HAP-1 (cell line): ENCODE data around the gene ZNF81.
"Not testable (repeated sequence)": the region's sequence is repeated elsewhere in the genome, so short reads cannot be mapped to it uniquely, and the experiment has no call there.

Experiments used
- DNase-seq, 2 experiments: peaks; one replicate each; pipeline ENCODE4 v3.0.0-alpha.2; 2016 to 2020; ENCODE audit warnings: low spot score in 2 of 2
- H3K27me3 ChIP-seq: fragments of 250-450 bp; sonication (Bioruptor Pico); 2 replicates; pipeline ENCODE4 v1.5.1; 2020; ENCODE audit warnings: low read depth, mild to moderate bottlenecking, moderate library complexity
- H3K36me3 ChIP-seq: fragments of 250-450 bp; sonication (Bioruptor Pico); replicated peaks from 2 replicates; pipeline ENCODE4 v1.5.1; 2020; ENCODE audit warnings: mild to moderate bottlenecking
- H3K4me1 ChIP-seq: fragments of 250-450 bp; sonication (Bioruptor Pico); 2 replicates; pipeline ENCODE4 v1.5.1; 2020; ENCODE audit warnings: mild to moderate bottlenecking
- H3K4me3 ChIP-seq: fragments of 250-450 bp; sonication (Bioruptor Pico); 2 replicates; pipeline ENCODE4 v1.5.1; 2020; ENCODE audit warnings: mild to moderate bottlenecking, moderate library complexity
- H3K9me3 ChIP-seq: fragments of 250-450 bp; sonication (Bioruptor Pico); 2 replicates; pipeline ENCODE4 v1.5.1; 2020; ENCODE audit warnings: mild to moderate bottlenecking, moderate library complexity
- in situ Hi-C: fragments of 300-500 bp; cut with MboI; formaldehyde crosslinking; loops from 3 replicates; pipeline ENCODE4 v1.14.3; 2020; ENCODE audit warnings: low sequenced_read_pairs, inconsistent platforms, mixed read lengths

ZNF81 gene

DNA sequence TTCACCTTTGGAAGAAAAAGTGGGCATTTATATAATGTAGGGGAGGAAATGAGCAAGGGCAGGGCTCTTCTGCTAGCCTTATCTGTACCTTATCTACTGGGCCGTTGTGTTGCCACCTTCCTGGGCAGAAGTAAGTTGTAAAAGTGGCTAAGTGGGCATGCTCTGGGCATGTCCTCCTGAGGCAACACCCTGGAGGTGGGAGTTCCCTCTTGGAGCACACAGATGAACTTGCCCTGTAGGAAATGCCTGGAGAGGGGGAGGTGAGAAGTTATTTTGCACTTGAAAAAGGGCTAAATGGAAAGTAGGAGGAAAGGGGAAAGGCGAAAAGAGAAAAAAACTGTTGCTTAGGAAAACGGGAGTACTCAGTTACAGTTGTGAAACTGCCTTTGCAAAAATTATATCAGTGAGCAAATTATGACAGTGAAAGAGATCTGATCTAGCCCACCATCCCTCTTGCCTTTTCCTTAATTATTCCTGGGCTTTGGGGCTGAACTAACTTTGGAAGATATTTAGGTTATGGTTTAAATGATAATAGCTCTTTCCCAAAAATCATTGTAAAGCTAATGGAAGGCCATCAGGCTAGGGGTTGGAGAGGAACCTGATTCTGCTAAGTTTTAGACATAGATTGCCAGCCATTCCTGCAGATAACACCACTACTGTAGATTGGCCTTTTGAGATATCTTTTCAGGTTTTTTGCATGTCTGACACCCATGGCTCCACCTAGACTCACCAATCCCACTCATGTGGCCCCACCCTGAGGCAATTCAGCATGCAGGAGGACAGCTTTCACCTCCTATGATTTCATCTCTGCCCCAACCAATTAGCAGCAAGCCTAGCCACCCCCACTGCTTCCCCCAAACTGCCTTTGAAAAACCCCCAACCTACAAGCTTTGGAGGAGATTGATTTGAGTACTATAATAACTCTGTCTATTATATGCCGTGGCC lies 20.5 kb upstream of the ZNF81 start:
- no peak overlapping the region for H3K4me3 ChIP-seq
- H3K9me3 ChIP-seq, result no peaks in the 10 kb centered on the region
- in situ Hi-C loops, result no loop called here
- no peaks in the 10 kb centered on the region for H3K36me3 ChIP-seq
- no peaks in the 10 kb centered on the region for H3K27me3 ChIP-seq
- no peak for DNase-seq
- no peaks in the 10 kb centered on the region for H3K4me1 ChIP-seq

DNA sequence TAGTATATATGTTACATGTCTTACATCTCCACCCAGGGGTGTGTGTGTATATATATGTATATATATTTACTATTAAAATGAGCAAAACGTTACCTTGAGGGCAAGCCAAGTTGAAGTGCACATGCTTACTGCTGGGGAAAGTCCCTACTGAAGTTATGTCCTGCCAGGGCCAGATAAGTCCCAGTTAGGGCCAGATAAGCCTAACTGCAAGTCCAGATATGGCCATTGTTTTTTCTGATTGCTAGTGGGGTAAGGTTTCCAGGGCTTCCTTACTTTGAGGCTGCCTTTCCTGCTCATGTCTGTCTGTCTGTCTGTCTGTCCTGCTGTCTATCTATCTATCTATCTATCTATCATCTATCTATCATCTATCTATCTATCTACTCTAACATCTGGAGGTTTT lies 19.3 kb upstream of the ZNF81 start:
- no peak for DNase-seq
- H3K4me3 ChIP-seq, result no peak overlapping the region
- no peaks in the 10 kb centered on the region for H3K27me3 ChIP-seq
- H3K36me3 ChIP-seq, result no peaks in the 10 kb centered on the region
- H3K4me1 ChIP-seq, result no peaks in the 10 kb centered on the region
- in situ Hi-C loops, result no loop called here
- no peaks in the 10 kb centered on the region for H3K9me3 ChIP-seq

DNA sequence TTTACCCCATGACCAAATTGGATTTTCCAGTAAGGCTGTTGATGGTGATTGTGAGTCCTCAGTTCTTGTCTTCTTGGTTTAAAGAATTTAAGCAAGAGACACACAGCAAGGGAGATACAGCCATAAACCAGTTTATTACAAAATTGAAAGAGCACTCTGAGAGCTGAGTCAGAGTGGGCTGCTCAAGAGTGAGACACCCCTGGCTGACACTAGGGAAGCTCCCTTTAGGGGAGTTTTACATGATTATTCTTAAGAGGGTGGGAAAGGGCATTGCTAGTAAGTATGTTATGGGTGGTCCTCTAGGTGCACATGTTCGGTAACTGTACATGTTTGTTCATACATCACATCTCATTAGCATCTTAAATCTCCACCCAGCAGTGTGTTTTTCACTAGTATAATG lies 18.8 kb upstream of the ZNF81 start:
- in situ Hi-C loops, result no loop called here

DNA sequence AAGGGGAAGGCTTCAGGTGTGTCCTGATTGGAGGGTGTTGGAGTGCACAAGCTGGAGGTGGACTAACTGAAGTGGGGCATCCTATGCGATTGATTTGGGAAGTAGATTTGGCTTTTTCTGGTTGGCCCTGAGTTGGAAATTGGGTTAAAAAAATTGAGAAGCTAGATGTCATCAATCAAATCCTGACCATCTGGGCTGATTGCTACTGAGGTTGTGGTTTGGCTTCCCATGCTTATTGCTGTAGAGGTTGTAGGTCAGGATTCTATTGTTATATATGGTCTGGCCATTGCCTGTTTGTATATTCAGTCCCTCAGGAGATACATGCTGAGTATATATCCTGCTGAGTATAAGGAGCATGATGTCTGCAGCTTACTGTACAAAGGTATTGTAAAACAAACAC lies 7.7 kb upstream of the ZNF81 start:
- Histone ChIP-seq H3K4me1 (no peaks in the 10 kb centered on the region), H3K36me3 (no peaks in the 10 kb centered on the region), H3K27me3 (no peaks in the 10 kb centered on the region), H3K9me3 (no peaks in the 10 kb centered on the region), H3K4me3 (no peak overlapping the region)
- in situ Hi-C loops, result loop anchor here (10.0 kb wide), 1 partner anchor 196 kb away; no protein-coding TSS in a partner anchor
- DNase-seq, result no peak

More for the DNA sequence above, 18.8 kb upstream of the ZNF81 start:
- no peaks in the 10 kb centered on the region for H3K4me1 ChIP-seq
- no peaks in the 10 kb centered on the region for H3K27me3 ChIP-seq
- no peaks in the 10 kb centered on the region for H3K9me3 ChIP-seq
- H3K4me3 ChIP-seq, result no peak overlapping the region
- no peaks in the 10 kb centered on the region for H3K36me3 ChIP-seq
- DNase-seq, result no peak

DNA sequence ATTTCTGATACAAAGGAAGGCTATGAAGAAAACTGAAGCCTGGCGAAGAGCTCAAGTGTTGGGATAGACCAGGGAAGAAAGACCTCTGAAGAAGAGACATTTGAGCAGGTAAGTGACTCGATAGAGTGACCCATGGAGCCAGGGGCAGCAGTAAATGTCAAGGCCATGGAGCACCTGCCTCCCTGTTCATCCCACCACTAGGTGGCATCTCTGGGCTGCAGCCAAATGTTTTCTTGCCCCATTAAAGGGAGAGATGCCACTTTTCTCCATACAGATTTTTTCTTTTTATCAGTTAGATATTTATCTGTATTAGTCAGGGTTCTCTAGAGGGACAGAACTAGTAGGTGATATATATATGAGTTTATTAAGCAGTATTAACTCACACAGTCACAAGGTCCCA lies 4.9 kb upstream of the ZNF81 start:
- Histone ChIP-seq H3K27me3 (no peaks in the 10 kb centered on the region), H3K36me3 (no peaks in the 10 kb centered on the region), H3K4me1 (peaks cover 4% of the 10 kb centered on the region), H3K9me3 (no peaks in the 10 kb centered on the region), H3K4me3 (no peak overlapping the region)
- in situ Hi-C loops, result no loop called here
- DNase-seq, result peak; percentile 66 to 79

DNA sequence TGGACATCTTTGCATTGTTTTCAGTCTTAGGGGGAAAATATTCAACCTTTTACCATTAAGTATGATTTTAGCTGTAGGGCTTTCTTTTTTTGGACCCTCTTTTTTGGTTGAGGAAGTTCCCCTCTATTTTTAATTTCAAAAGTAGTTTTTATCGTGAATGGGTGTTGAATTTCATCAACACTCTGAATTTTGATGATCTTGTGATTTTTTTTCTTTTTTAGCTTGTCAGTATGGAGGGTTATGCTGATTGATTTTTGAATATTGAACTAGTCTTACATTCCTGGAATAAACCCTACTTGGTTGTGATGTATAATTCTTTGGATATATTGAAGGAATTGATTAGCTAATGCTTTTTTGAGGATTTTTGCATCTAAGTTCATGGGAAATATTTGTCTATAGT lies 1.7 kb downstream of the ZNF81 start:
- H3K9me3 ChIP-seq, result no peaks in the 10 kb centered on the region
- in situ Hi-C loops, result no loop called here
- no peak overlapping the region for H3K4me3 ChIP-seq

DNA sequence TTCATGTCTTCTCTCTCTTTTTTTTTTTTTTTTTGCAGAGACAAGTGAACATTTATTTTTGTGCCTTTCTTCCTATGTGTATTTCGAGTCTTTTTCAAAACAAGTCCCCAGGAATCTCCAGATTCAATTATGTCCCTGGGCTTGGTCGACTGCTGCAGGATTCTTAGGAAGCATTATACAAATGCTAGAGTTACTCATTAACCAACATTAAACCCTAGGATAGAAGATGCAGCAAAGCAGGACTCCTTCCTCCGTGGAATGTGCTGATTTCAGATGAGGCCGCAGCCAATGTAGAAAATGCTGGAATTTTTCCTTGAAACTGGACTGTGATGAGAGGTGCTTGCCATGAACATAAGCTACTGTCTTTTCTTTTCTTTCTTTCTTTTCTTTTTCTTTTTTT lies 3.4 kb downstream of the ZNF81 start:
- in situ Hi-C loops, result no loop called here

More for the DNA sequence above, 1.7 kb downstream of the ZNF81 start:
- no peaks in the 10 kb centered on the region for H3K27me3 ChIP-seq
- DNase-seq, result no peak
- H3K4me1 ChIP-seq, result peaks cover 7% of the 10 kb centered on the region
- H3K36me3 ChIP-seq, result no peaks in the 10 kb centered on the region; the same call in 1 of the 2 replicates

DNA sequence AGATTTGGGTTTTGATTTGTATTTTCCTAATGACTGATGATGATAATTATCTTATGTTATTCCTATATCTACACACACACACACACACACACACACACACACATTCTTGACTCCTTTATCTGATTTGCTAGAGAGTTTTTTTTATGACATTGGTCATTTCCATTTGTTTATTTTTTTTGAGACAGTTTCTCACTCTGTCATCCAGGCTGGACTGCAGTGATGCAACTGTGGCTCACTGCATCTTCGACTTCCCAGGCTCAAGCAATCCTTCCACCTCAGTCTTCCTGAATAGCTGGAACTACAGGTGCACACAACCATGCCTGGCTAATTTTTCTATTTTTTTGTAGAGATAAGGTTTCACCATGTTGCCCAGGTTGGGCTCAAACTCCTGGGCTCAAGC lies 6.7 kb downstream of the ZNF81 start:
- DNase-seq, result no peak
- H3K4me1 ChIP-seq, result no peaks in the 10 kb centered on the region
- no peaks in the 10 kb centered on the region; the same call in 1 of the 2 replicates for H3K36me3 ChIP-seq
- in situ Hi-C loops, result no loop called here
- no peak overlapping the region for H3K4me3 ChIP-seq
- H3K27me3 ChIP-seq, result no peaks in the 10 kb centered on the region
- H3K9me3 ChIP-seq, result no peaks in the 10 kb centered on the region

More for the DNA sequence above, 3.4 kb downstream of the ZNF81 start:
- Histone ChIP-seq H3K36me3 (no peaks in the 10 kb centered on the region; the same call in 1 of the 2 replicates), H3K9me3 (no peaks in the 10 kb centered on the region), H3K4me3 (no peak overlapping the region), H3K4me1 (peaks cover 7% of the 10 kb centered on the region), H3K27me3 (no peaks in the 10 kb centered on the region)
- no peak for DNase-seq

DNA sequence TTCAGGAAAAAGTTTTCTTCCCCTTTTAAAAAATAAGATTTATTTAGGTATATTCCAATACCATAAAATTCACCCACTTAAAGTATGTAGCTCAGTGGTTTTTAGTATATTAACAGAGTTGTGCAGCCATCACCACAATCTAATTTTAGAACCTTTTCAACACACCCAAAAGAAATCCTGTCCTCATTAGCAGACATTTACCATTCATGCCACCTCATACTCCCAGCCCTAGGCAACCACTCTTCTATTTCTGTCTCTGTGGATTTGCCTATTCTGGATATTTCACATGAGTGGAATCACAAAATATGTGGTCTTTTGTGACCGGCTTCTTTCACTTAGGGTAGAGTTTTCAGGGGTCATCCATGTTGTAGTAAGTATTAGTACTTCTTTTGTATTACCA lies 7.4 kb downstream of the ZNF81 start:
- H3K36me3 ChIP-seq, result peaks cover 7% of the 10 kb centered on the region; the same call in 1 of the 2 replicates
- H3K27me3 ChIP-seq, result no peaks in the 10 kb centered on the region
- no peak overlapping the region for H3K4me3 ChIP-seq
- H3K9me3 ChIP-seq, result no peaks in the 10 kb centered on the region
- in situ Hi-C loops, result no loop called here
- DNase-seq, result no peak
- no peaks in the 10 kb centered on the region for H3K4me1 ChIP-seq

DNA sequence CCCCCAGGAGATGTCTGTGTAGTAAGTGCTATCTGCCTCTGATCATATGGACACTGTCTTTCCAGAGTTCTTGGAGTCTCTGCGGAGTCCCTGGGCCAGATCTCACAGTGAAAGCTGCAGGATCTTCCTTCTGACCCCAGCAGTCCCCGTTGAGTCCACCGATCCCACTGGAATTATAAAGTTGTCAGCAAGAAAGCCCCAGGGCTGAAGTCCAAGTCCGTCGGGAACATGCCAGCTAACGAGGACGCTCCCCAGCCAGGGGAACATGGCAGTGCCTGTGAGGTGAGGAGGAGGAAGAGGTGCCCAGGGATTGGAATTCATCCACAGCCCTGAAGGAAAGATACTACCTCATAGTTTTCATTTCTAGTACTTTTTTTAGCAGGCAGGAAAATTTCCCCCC lies 9.3 kb downstream of the ZNF81 start:
- Histone ChIP-seq H3K36me3 (peaks cover 12% of the 10 kb centered on the region; the same call in 1 of the 2 replicates), H3K27me3 (no peaks in the 10 kb centered on the region), H3K4me1 (peaks cover 5% of the 10 kb centered on the region), H3K9me3 (no peaks in the 10 kb centered on the region), H3K4me3 (no peak overlapping the region)
- in situ Hi-C loops, result no loop called here
- no peak for DNase-seq

DNA sequence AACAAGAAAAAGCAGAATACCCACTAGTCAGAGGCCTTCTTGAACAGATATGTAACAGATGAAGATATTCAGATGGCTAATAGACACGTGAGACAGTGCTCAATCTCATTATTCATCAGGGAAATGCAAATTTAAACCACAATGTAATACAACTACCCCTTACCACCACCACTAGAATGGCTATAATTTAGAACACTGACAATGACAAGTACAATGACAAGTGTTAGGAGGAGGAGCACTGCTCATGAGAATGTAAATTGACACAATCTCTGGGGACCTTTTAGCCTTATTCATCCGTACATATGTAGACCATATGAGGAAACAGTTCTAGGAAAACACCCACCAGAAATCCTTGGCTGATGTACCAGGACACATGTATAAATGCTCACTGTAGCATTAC lies 13.1 kb downstream of the ZNF81 start:
- H3K4me3 ChIP-seq, result no peak overlapping the region
- H3K27me3 ChIP-seq, result no peaks in the 10 kb centered on the region
- in situ Hi-C loops, result loop anchor here (5.0 to 25.0 kb wide), 2 partner anchors 178 to 638 kb away; partner anchors contain the start of gene FTSJ1
- peaks cover 12% of the 10 kb centered on the region; the same call in 1 of the 2 replicates for H3K36me3 ChIP-seq
- H3K9me3 ChIP-seq, result no peaks in the 10 kb centered on the region
- peak in 1 of 2 experiments; percentile 53 for DNase-seq
- H3K4me1 ChIP-seq, result peaks cover 5% of the 10 kb centered on the region

DNA sequence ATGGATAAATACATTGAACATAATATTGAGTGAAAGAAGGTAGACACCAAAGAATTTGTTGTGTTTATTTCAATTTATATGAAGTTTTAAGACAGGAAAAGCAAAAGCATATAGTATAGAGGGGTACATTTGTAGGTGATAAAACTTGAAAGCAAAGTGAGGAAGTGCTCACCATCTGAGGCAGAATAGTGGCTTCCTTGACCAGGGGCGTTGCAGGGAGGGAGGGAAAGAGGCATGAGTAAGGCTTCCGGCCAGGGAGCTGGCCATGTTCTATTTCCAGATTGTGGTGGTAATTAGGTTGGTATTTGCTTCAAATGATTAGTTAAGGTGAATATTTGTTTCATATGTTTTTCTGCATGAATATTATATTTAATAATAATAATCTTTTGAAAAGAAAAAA lies 13.7 kb downstream of the ZNF81 start:
- H3K27me3 ChIP-seq, H3K4me1 ChIP-seq, H3K4me3 ChIP-seq, DNase-seq, H3K9me3 ChIP-seq: not testable (repeated sequence)
- in situ Hi-C loops, result loop anchor here (5.0 to 25.0 kb wide), 2 partner anchors 177 to 637 kb away; partner anchors contain the start of gene FTSJ1
- H3K36me3 ChIP-seq, result peaks cover 14% of the 10 kb centered on the region; the same call in 1 of the 2 replicates

DNA sequence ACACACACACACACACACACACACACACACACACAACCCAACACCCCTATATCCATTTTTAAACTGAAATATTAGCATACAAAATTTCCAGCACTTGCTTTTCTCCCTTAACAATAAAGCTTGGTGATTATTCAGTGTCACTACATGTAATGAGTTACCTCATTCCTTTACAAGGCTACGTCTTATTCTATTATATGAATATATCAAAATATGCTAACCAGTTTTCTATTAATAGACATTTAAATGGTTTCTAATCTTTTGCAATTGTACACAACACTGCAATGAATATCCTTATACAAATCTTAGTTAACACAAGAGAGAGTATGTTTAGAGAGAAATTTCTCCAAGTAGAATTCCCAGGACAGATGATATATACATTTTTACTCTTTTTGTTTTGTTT lies 14.2 kb downstream of the ZNF81 start:
- DNase-seq, result no peak
- Histone ChIP-seq H3K36me3 (peaks cover 15% of the 10 kb centered on the region; the same call in 1 of the 2 replicates), H3K4me1 (peaks cover 5% of the 10 kb centered on the region), H3K9me3 (no peaks in the 10 kb centered on the region), H3K27me3 (no peaks in the 10 kb centered on the region), H3K4me3 (no peak overlapping the region)
- in situ Hi-C loops, result loop anchor here (5.0 to 25.0 kb wide), 2 partner anchors 176 to 636 kb away; partner anchors contain the start of gene FTSJ1

DNA sequence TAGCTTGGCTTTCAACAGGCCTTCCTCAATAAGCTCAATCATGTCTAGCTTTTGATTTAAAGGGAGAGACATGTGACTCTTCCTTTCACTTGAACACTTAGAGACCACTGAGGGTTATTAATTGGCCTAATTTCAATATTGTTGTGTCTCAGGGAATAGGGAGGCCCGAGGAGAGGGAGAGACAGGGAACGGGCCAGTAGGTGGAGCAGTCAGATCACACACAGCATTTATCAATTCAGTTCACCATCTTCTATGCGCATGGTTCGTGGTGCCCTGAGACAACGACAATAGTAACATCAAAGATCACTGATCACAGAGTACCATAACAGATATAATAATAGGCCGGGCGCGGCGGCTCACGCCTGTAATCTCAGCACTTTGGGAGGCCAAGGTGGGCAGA lies 17.8 kb downstream of the ZNF81 start:
- Histone ChIP-seq H3K4me1 (peaks cover 5% of the 10 kb centered on the region), H3K9me3 (no peaks in the 10 kb centered on the region), H3K4me3 (no peak overlapping the region), H3K27me3 (no peaks in the 10 kb centered on the region), H3K36me3 (peaks cover 7% of the 10 kb centered on the region; the same call in 1 of the 2 replicates)
- DNase-seq, result peak; percentile 36 to 63
- in situ Hi-C loops, result loop anchor here (5.0 to 25.0 kb wide), 2 partner anchors 173 to 633 kb away; partner anchors contain the start of gene FTSJ1
